Mucosa of stomach (tissue), 1 donor: Measurements from ENCODE around the gene ATP6V0D1.
"Not testable (repeated sequence)": the region's sequence is repeated elsewhere in the genome, so short reads cannot be mapped to it uniquely, and the experiment has no call there.

Experiments
- H3K27me3 ChIP-seq: one replicate; pipeline ENCODE4 v1.7.0; 2013; ENCODE audit warnings: mild to moderate bottlenecking, low read length; ENCODE audit not compliant: control insufficient read depth, insufficient read depth
- H3K36me3 ChIP-seq: one replicate; pipeline ENCODE4 v1.7.0; 2013; ENCODE audit warnings: low read length; ENCODE audit not compliant: control insufficient read depth, insufficient read depth
- H3K4me1 ChIP-seq: one replicate; pipeline ENCODE4 v1.7.0; 2013; ENCODE audit warnings: mild to moderate bottlenecking, low read length; ENCODE audit not compliant: control insufficient read depth, insufficient read depth
- H3K4me3 ChIP-seq: one replicate; pipeline ENCODE4 v1.7.0; 2013; ENCODE audit warnings: low read length
- H3K9ac ChIP-seq: one replicate; pipeline ENCODE4 v1.7.0; 2013; ENCODE audit warnings: mild to moderate bottlenecking, low read length, moderate library complexity
- H3K9me3 ChIP-seq: one replicate; pipeline ENCODE4 v1.7.0; 2013; ENCODE audit warnings: mild to moderate bottlenecking, low read length, moderate library complexity; ENCODE audit not compliant: control insufficient read depth
- donor health status: Pancreatic carcinoma.

ATP6V0D1 gene

DNA sequence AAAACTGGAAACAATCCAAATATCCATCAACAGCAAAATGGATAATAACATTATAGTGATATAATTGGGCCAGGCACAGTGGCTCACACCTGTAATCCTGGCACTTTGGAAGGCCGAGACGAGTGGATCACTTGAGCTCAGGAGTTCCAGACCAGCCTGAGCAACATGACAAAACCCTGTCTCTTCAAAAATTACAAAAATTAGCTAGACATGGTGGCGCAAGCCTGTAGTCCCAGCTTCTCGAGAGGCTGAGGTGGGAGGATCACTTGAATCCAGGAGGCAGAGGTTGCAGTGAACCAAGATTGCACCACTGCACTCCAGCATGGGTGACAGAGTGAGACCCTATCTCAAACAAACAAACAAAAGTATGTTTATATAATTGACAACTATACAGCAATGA, 6.6 kb upstream of the ATP6V0D1 start:
- not testable (repeated sequence) for H3K4me3 ChIP-seq, H3K9ac ChIP-seq, H3K36me3 ChIP-seq, H3K27me3 ChIP-seq, H3K4me1 ChIP-seq, H3K9me3 ChIP-seq

DNA sequence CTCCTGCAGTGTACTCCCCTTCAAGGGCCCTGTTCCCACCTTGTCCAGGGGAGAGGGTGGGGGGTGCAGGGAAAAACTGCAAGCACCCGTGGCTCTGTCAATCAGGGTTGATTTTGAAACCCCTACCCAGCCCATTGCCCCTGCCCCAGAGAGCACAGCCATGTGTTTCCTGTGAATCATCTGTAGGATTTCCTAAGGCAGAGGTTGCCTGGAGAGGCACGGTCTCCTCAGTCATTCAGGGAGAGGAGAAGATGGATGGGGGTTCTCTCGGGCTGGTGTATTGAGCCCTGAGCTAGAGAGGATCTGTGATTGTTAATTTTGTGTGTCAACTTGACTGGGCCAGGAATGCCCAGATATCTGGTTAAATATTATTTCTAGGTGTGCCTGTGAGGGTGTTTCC, 5.8 kb upstream of the ATP6V0D1 start:
- no peaks in the 10 kb centered on the region for H3K36me3 ChIP-seq
- peaks cover 16% of the 10 kb centered on the region for H3K4me1 ChIP-seq
- no peaks in the 10 kb centered on the region for H3K27me3 ChIP-seq
- H3K4me3 ChIP-seq = no peak overlapping the region
- H3K9me3 ChIP-seq = no peaks in the 10 kb centered on the region
- H3K9ac ChIP-seq = no peak overlapping the region

DNA sequence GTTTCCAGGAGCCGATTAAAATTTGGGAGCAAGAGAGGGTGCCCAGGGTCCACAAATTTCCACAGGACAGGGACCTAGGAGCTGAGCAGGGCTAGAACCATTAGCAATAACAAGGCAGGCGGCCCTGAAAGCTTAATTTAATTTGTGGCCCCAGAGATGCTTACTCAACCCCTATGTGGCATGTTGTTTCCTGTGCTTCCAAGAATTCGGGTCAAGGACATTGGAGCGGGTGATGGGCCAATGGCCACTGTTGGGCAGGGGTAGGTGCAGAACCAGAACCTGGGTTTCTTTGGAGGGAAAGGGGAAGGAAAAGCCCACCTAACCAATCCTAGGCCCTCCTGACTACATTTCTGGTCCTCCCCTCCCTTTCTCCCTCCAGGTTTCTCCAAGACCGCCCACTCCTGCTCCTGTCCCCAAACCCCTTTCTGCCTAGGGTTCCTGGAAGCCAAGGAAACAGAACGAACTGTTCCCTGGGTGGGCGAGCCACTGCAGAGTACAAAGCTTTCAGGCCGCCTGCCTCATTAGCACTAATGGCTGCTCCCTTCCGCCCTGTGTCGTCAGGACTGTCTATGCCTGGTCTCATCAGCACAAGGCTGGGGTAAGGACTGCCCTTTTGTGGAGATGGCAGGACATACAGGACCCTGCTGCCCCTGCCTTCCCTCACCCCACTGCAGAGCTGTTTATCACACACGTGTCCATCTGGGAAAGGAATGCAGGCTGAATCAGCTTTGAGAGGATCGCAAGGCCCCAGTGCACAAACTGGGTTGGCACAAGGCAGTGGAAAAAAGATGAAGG, 3.0 kb upstream of the ATP6V0D1 start:
- Histone ChIP-seq H3K9me3 (no peaks in the 10 kb centered on the region), H3K9ac (no peak overlapping the region), H3K4me3 (no peak overlapping the region), H3K36me3 (no peaks in the 10 kb centered on the region), H3K27me3 (no peaks in the 10 kb centered on the region), H3K4me1 (peaks cover 26% of the 10 kb centered on the region)

DNA sequence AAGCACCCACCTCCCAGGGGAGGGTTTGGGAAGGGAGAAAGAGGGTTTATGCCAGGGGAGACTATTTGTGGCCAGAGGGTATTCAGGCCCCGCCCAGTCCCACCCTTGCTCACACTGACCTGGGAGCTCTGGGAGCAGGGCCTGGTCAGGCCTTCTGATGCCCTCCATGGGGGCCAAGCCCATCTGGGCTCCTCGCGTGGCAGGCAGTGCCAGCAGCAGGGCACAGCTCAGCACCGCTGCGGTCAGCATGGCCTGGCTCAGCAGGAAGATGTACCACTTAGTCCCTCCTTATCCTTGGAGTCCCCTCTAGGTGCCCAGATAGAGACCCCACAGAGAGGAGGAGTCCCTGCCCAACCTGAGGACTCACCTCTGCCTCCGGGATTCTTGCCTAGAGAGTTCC, 2.2 kb upstream of the ATP6V0D1 start, which contains the start of gene AGRP:
Gene AGRP, minus strand, starts transcription at position 398 of the 400 bp plus-strand sequence. Its CDS starts 149 bp downstream, at position 249.
- Histone ChIP-seq H3K4me3 (no peak within 1 kb of the TSS), H3K9me3 (no peaks in the 10 kb centered on the region), H3K9ac (peak within 1 kb of the TSS; percentile 91), H3K4me1 (peaks cover 28% of the 10 kb centered on the region), H3K36me3 (no peaks in the 10 kb centered on the region), H3K27me3 (no peaks in the 10 kb centered on the region)

GRCh38 chr16:67482233-67482924, 1.4 kb upstream of the ATP6V0D1 start:
- H3K36me3 ChIP-seq = no peaks in the 10 kb centered on the region
- no peaks in the 10 kb centered on the region for H3K27me3 ChIP-seq
- peak overlapping the region; percentile 84 for H3K4me3 ChIP-seq
- peaks cover 30% of the 10 kb centered on the region for H3K4me1 ChIP-seq
- H3K9me3 ChIP-seq = no peaks in the 10 kb centered on the region
- H3K9ac ChIP-seq = peak overlapping the region; percentile 91

DNA sequence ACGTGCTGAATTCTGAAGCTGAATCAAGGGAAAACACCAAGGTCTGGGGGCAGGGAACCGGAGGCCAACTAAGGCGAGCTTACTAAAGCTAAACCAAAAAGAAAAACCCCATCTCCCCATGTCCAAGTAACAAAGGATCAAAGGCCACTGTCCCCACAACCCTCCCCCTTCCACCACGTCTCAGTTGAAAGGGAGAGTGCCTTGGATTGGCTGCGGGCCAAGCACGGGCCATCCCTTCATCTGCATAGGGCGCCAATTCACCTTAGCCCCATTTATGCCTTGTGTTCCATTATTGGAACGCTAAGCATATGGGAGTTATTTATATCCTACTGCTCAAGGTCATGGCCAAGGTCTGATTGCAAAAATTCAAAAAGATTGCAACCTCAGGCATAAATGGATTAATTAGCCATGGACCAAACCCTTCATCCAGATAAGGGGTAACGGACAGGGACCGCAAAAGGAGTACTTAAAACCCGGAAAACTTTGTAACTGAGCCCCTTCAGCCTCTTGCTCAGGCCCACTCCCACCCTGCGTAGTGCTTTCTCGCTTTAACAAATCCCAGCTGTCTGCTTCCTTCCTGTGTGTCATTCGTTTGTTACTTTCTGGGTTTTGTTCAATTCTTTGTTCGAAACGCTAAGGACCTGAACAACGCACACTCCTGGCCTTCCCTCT, 740 bp upstream of the ATP6V0D1 start:
- H3K27me3 ChIP-seq = no peaks in the 10 kb centered on the region
- peak overlapping the region; percentile 84 for H3K4me3 ChIP-seq
- H3K36me3 ChIP-seq = no peaks in the 10 kb centered on the region
- H3K4me1 ChIP-seq = peaks cover 30% of the 10 kb centered on the region
- no peaks in the 10 kb centered on the region for H3K9me3 ChIP-seq
- peak overlapping the region; percentile 91 for H3K9ac ChIP-seq

GRCh38 chr16:67477960-67478554, 2.9 kb downstream of the ATP6V0D1 start:
- Histone ChIP-seq H3K4me3 (no peak overlapping the region), H3K36me3 (no peaks in the 10 kb centered on the region), H3K27me3 (no peaks in the 10 kb centered on the region), H3K4me1 (peaks cover 27% of the 10 kb centered on the region), H3K9me3 (no peaks in the 10 kb centered on the region), H3K9ac (no peak overlapping the region)

- H3K36me3 ChIP-seq = no peaks in the 10 kb centered on the region
- no peak overlapping the region for H3K9ac ChIP-seq
- no peaks in the 10 kb centered on the region for H3K9me3 ChIP-seq
- H3K4me3 ChIP-seq = no peak overlapping the region
- H3K4me1 ChIP-seq = peaks cover 10% of the 10 kb centered on the region
- no peaks in the 10 kb centered on the region for H3K27me3 ChIP-seq
Observed at GRCh38 chr16:67474551-67475455, 6.2 kb downstream of the ATP6V0D1 start.

GRCh38 chr16:67471758-67472384, 9.1 kb downstream of the ATP6V0D1 start:
- Histone ChIP-seq H3K4me1 (no peaks in the 10 kb centered on the region), H3K27me3 (no peaks in the 10 kb centered on the region), H3K9me3 (no peaks in the 10 kb centered on the region), H3K36me3 (no peaks in the 10 kb centered on the region), H3K4me3 (no peak overlapping the region), H3K9ac (no peak overlapping the region)

DNA sequence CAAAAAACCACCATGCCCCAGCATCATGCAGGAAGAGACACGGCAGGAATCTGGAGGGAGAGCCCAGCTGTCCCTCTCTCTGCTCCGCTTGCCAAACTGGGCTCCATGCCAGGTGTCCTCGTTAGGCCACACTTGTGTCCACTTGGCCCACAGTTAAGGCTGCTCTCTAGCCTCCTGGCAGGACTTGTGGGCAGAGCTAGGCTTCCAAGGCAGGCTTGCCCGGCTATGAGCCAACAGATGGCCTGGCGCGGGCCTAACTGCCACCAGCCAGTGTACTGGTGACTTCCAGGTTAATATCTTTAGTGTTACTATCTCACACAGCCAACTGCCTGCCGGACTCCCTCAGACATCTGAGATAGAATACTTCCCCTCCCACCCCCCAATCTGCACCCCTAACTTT, 10.6 kb downstream of the ATP6V0D1 start:
- H3K4me1 ChIP-seq = peaks cover 6% of the 10 kb centered on the region
- H3K36me3 ChIP-seq = no peaks in the 10 kb centered on the region
- H3K4me3 ChIP-seq = no peak overlapping the region
- H3K27me3 ChIP-seq = no peaks in the 10 kb centered on the region
- no peak overlapping the region for H3K9ac ChIP-seq
- H3K9me3 ChIP-seq = no peaks in the 10 kb centered on the region

GRCh38 chr16:67468731-67469130, 12.2 kb downstream of the ATP6V0D1 start:
- H3K27me3 ChIP-seq = no peaks in the 10 kb centered on the region
- H3K4me3 ChIP-seq = no peak overlapping the region
- H3K9ac ChIP-seq = no peak overlapping the region
- H3K36me3 ChIP-seq = no peaks in the 10 kb centered on the region
- H3K9me3 ChIP-seq = no peaks in the 10 kb centered on the region
- H3K4me1 ChIP-seq = peaks cover 15% of the 10 kb centered on the region
